KMS-11 (cell line): ENCODE data around the gene GGT6.

ENCODE experiments used
- H2AFZ ChIP-seq: fragments of 200-600 bp; sonication (generic); 2 replicates; pipeline ENCODE4 v1.6.1; 2016; ENCODE audit warnings: antibody characterized with exemption, mixed run types, low read depth
- H3K27ac ChIP-seq: fragments of 200-600 bp; sonication (generic); 2 replicates; pipeline ENCODE4 v1.6.1; 2016; ENCODE audit warnings: mild to moderate bottlenecking, mixed run types
- H3K27me3 ChIP-seq: fragments of 200-600 bp; sonication (generic); 2 replicates; pipeline ENCODE4 v1.6.1; 2017; ENCODE audit warnings: mild to moderate bottlenecking, low read depth, mixed run types, moderate library complexity; ENCODE audit not compliant: insufficient read depth
- H3K36me3 ChIP-seq: fragments of 200-600 bp; sonication (generic); 2 replicates; pipeline ENCODE4 v1.6.1; 2017; ENCODE audit warnings: mild to moderate bottlenecking, mixed run types; ENCODE audit not compliant: insufficient read depth
- H3K4me1 ChIP-seq: fragments of 200-600 bp; sonication (generic); 2 replicates; pipeline ENCODE4 v1.6.1; 2016; ENCODE audit warnings: mild to moderate bottlenecking, low read depth, mixed run types; ENCODE audit not compliant: poor library complexity, severe bottlenecking
- H3K4me2 ChIP-seq: fragments of 200-600 bp; sonication (generic); 2 replicates; pipeline ENCODE4 v1.7.0; 2016; ENCODE audit warnings: mild to moderate bottlenecking, mixed run types
- H3K4me3 ChIP-seq: fragments of 200-600 bp; sonication (generic); IDR thresholded peaks from 2 replicates; pipeline ENCODE4 v1.6.1; 2017; ENCODE audit warnings: low read depth, low read length, mixed read lengths; ENCODE audit not compliant: insufficient read depth
- H3K79me2 ChIP-seq: fragments of 200-600 bp; sonication (generic); 2 replicates; pipeline ENCODE4 v1.6.1; 2016; ENCODE audit warnings: low read depth, mixed run types; ENCODE audit not compliant: insufficient read depth
- H3K9ac ChIP-seq: fragments of 200-600 bp; sonication (generic); 2 replicates; pipeline ENCODE4 v1.6.1; 2016; ENCODE audit warnings: mild to moderate bottlenecking, mixed run types
- H4K20me1 ChIP-seq: fragments of 200-600 bp; sonication (generic); 2 replicates; pipeline ENCODE4 v1.6.1; 2016; ENCODE audit warnings: mild to moderate bottlenecking, mixed run types; ENCODE audit not compliant: insufficient read depth
- TF ChIP-seq, protein P1 (sequence below): fragments of 200-600 bp; sonication (generic); conservative IDR thresholded peaks from 2 replicates; pipeline ENCODE4 v1.6.1; 2017; ENCODE audit warnings: low read depth, mild to moderate bottlenecking, antibody characterized with exemption, low read length, moderate library complexity, mixed read lengths

Gene GGT6

DNA sequence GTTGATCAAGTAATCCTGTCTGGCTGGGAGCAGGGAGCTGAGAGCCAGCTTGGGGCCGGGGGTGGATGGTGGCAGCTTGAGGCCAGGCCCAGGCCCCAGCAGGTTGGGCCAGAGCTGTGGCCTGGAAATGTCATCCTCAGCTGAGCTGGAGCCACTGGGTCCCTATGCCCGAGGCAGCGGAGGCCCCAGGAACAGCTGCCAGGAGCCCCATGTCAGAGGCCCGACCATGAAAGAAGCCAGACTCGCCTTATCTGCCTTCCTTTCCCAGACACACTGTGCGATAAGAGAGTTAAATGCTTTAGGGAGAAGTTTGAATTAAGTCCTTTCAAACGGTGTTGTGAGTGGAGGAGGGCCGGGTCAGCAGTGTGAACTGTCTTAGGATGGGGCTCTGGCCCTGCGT is 27.4 kb upstream of the GGT6 start:
- no peak overlapping the region for H3K9ac ChIP-seq
- H3K79me2 ChIP-seq, result no peaks in the 10 kb centered on the region
- H3K4me1 ChIP-seq, result no peaks in the 10 kb centered on the region
- H3K4me2 ChIP-seq, result no peak overlapping the region
- no peaks in the 10 kb centered on the region for H4K20me1 ChIP-seq
- H3K36me3 ChIP-seq, result no peaks in the 10 kb centered on the region
- no peak overlapping the region for H2AFZ ChIP-seq
- H3K27ac ChIP-seq, result no peak overlapping the region
- peaks cover 46% of the 10 kb centered on the region for H3K27me3 ChIP-seq
- TF ChIP-seq, protein P1, sequence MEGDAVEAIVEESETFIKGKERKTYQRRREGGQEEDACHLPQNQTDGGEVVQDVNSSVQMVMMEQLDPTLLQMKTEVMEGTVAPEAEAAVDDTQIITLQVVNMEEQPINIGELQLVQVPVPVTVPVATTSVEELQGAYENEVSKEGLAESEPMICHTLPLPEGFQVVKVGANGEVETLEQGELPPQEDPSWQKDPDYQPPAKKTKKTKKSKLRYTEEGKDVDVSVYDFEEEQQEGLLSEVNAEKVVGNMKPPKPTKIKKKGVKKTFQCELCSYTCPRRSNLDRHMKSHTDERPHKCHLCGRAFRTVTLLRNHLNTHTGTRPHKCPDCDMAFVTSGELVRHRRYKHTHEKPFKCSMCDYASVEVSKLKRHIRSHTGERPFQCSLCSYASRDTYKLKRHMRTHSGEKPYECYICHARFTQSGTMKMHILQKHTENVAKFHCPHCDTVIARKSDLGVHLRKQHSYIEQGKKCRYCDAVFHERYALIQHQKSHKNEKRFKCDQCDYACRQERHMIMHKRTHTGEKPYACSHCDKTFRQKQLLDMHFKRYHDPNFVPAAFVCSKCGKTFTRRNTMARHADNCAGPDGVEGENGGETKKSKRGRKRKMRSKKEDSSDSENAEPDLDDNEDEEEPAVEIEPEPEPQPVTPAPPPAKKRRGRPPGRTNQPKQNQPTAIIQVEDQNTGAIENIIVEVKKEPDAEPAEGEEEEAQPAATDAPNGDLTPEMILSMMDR, result no peak
- H3K4me3 ChIP-seq, result no peak overlapping the region

DNA sequence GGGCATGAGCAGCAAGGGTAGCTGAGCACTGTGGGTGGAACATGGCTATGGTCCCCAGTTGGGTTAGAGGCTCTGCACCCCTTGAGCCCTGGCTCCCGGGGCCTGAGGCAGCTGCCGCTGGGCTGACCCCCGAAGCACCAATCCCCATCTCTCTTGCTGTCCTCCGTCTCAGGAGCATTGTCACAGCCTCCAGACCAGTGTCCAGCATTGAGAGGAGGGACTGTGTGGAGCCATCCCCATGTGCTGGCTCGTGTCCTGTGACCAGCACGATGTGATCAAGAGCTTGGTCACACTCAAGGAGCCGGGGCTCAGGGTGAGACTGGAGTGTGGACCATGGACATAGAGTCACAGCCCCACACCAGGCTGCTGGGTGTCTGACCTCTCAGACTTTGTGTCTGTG is 26.8 kb upstream of the GGT6 start:
- Histone ChIP-seq H3K79me2 (no peaks in the 10 kb centered on the region), H3K27me3 (peaks cover 44% of the 10 kb centered on the region), H2AFZ (no peak overlapping the region), H3K36me3 (no peaks in the 10 kb centered on the region), H3K9ac (no peak overlapping the region), H3K4me3 (no peak overlapping the region), H3K27ac (no peak overlapping the region), H3K4me2 (no peak overlapping the region), H4K20me1 (no peaks in the 10 kb centered on the region), H3K4me1 (no peaks in the 10 kb centered on the region)
- TF ChIP-seq, protein P1, result no peak

- H3K9ac ChIP-seq, result no peak overlapping the region
- no peaks in the 10 kb centered on the region for H3K36me3 ChIP-seq
- H3K79me2 ChIP-seq, result no peaks in the 10 kb centered on the region
- H3K27me3 ChIP-seq, result peaks cover 44% of the 10 kb centered on the region
- no peak overlapping the region for H3K4me3 ChIP-seq
- no peak overlapping the region for H3K4me2 ChIP-seq
- no peak overlapping the region for H3K27ac ChIP-seq
- no peaks in the 10 kb centered on the region for H4K20me1 ChIP-seq
- TF ChIP-seq, protein P1, result no peak
- H3K4me1 ChIP-seq, result no peaks in the 10 kb centered on the region
- no peak overlapping the region for H2AFZ ChIP-seq
Observed at GRCh38 chr17:4586043-4586442, 25.7 kb upstream of the GGT6 start.

- no peaks in the 10 kb centered on the region for H3K36me3 ChIP-seq
- H3K4me3 ChIP-seq, result no peak overlapping the region
- H3K27me3 ChIP-seq, result peaks cover 42% of the 10 kb centered on the region
- H3K79me2 ChIP-seq, result no peaks in the 10 kb centered on the region
- H2AFZ ChIP-seq, result no peak overlapping the region
- TF ChIP-seq, protein P1, result no peak
- no peaks in the 10 kb centered on the region for H4K20me1 ChIP-seq
- H3K9ac ChIP-seq, result no peak overlapping the region
- no peak overlapping the region for H3K4me2 ChIP-seq
- no peak overlapping the region for H3K27ac ChIP-seq
- no peaks in the 10 kb centered on the region for H3K4me1 ChIP-seq
Observed at GRCh38 chr17:4585638-4585994, 25.2 kb upstream of the GGT6 start.
